ENCODE data around the gene ZNF160. TPM values are rescaled to one million over a fixed set of nuclear protein-coding genes. Genes with fewer than 3 reads are reported as not detected.

The ZNF160 gene
- total and polyA plus RNA-seq, 8 donors: 7.3 to 96.0 (median 30.9) TPM

- Histone ChIP-seq H3K9me3 (peaks cover 0 to 88% (median 23%) of the 10 kb centered on the region in 4 donors), H3K27me3 (no peaks in the 10 kb centered on the region), H3K4me1 (no peaks in the 10 kb centered on the region), H3K36me3 (no peaks in the 10 kb centered on the region), H3K4me3 (no peak overlapping the region), H3K27ac (no peak overlapping the region)
- TF ChIP-seq POLR2A (IDR thresholded peaks at IDR 0.05) (no peak), CTCF (IDR thresholded peaks at IDR 0.05) (no peak), EP300 (IDR thresholded peaks at IDR 0.05) (no peak), POLR2AphosphoS5 (IDR thresholded peaks at IDR 0.05) (no peak)
- WGBS, 5 donors: 0 to 40% (median 18%) methylated on average over 1 of the region's 1 CpG
- intact Hi-C loops (cut with DNase I; ENCODE audit: low total_unique reads): no loop called here
- DNase-seq: peak in 1 of 2 donors; percentile 9
Measured at GRCh38 chr19:53019684-53020083, 83.5 kb downstream of the ZNF160 start.

Other genes with a start within 250 kb of the ZNF160 start
- 10 to 100 TPM in 4 of 5 donors, 1 to 10 TPM in 1; 6.2 to 53.1 (median 27.2) TPM for gene ZNF468, start 245.8 kb downstream of the ZNF160 start, total RNA-seq
- gene ZNF468, start 245.8 kb downstream of the ZNF160 start, polyA plus RNA-seq: 10 to 100 TPM in 1 of 3 donors, 1 to 10 TPM in 2; 5.8 to 11.9 (median 9.5) TPM
- 10 to 100 TPM in 4 of 5 donors, not detected in 1; 23.5 to 94.6 (median 33.2) TPM for gene ZNF320, start 205.8 kb downstream of the ZNF160 start, total RNA-seq
- gene ZNF320, start 205.8 kb downstream of the ZNF160 start, polyA plus RNA-seq: 1 to 10 TPM in 2 of 3 donors, not detected in 1; 3.0 to 3.7 TPM
- gene ZNF888, start 180.0 kb downstream of the ZNF160 start, total RNA-seq: 10 to 100 TPM in 2 of 5 donors, 1 to 10 TPM in 2, under 1 TPM in 1; 0.29 to 13.4 (median 9.3) TPM
- gene ZNF888, start 180.0 kb downstream of the ZNF160 start, polyA plus RNA-seq: 1 to 10 TPM; 2.6 to 5.7 (median 3.9) TPM
- 10 to 100 TPM in 4 of 5 donors, 1 to 10 TPM in 1; 2.9 to 41.4 (median 16.9) TPM for gene ZNF816, start 140.5 kb downstream of the ZNF160 start, total RNA-seq
- gene ZNF816, start 140.5 kb downstream of the ZNF160 start, polyA plus RNA-seq: 1 to 10 TPM; 3.2 to 4.0 (median 3.8) TPM
- not detected for gene ERVV-1, start 89.5 kb downstream of the ZNF160 start, total RNA-seq
- gene ERVV-1, start 89.5 kb downstream of the ZNF160 start, polyA plus RNA-seq: not detected
- not detected for gene ERVV-2, start 58.7 kb downstream of the ZNF160 start, total RNA-seq
- gene ERVV-2, start 58.7 kb downstream of the ZNF160 start, polyA plus RNA-seq: not detected
- 100 to 1,000 TPM in 1 of 5 donors, 10 to 100 TPM in 2, 1 to 10 TPM in 1, under 1 TPM in 1; 0.29 to 281 (median 15.2) TPM for gene ZNF415, start 29.5 kb upstream of the ZNF160 start, total RNA-seq
- 10 to 100 TPM in 1 of 3 donors, 1 to 10 TPM in 2; 5.5 to 11.2 (median 6.5) TPM for gene ZNF415, start 29.5 kb upstream of the ZNF160 start, polyA plus RNA-seq
- 10 to 100 TPM in 3 of 5 donors, 1 to 10 TPM in 2; 3.9 to 19.3 (median 12.5) TPM for gene ZNF347, start 55.6 kb upstream of the ZNF160 start, total RNA-seq
- 1 to 10 TPM; 1.3 to 2.3 (median 1.4) TPM for gene ZNF347, start 55.6 kb upstream of the ZNF160 start, polyA plus RNA-seq
- gene ZNF665, start 89.9 kb upstream of the ZNF160 start, total RNA-seq: 1 to 10 TPM in 4 of 5 donors, under 1 TPM in 1; 0.72 to 9.5 (median 1.8) TPM
- 1 to 10 TPM; 1.2 to 2.9 (median 2.3) TPM for gene ZNF665, start 89.9 kb upstream of the ZNF160 start, polyA plus RNA-seq
- gene ZNF677, start 151.5 kb upstream of the ZNF160 start, total RNA-seq: 10 to 100 TPM in 1 of 5 donors, 1 to 10 TPM in 2, not detected in 2; 6.5 to 35.6 (median 9.8) TPM
- gene ZNF677, start 151.5 kb upstream of the ZNF160 start, polyA plus RNA-seq: 10 to 100 TPM in 1 of 3 donors, 1 to 10 TPM in 2; 6.2 to 11.2 (median 7.5) TPM
- gene VN1R2, start 154.9 kb upstream of the ZNF160 start, total RNA-seq: not detected
- gene VN1R2, start 154.9 kb upstream of the ZNF160 start, polyA plus RNA-seq: not detected
- not detected for gene VN1R4, start 164.3 kb upstream of the ZNF160 start, total RNA-seq
- gene VN1R4, start 164.3 kb upstream of the ZNF160 start, polyA plus RNA-seq: not detected
- 10 to 100 TPM in 3 of 5 donors, 1 to 10 TPM in 2; 1.2 to 28.6 (median 10.8) TPM for gene ZNF845, start 230.3 kb upstream of the ZNF160 start, total RNA-seq
- 1 to 10 TPM; 1.6 to 2.6 (median 2.4) TPM for gene ZNF845, start 230.3 kb upstream of the ZNF160 start, polyA plus RNA-seq